ENCODE results near the gene ROBO4. TPM values are rescaled to one million over a fixed set of nuclear protein-coding genes. Genes with fewer than 3 reads are reported as not detected.

ROBO4 gene
- total and polyA plus RNA-seq, 2 donors, result 1.5 to 3.7 TPM

DNA sequence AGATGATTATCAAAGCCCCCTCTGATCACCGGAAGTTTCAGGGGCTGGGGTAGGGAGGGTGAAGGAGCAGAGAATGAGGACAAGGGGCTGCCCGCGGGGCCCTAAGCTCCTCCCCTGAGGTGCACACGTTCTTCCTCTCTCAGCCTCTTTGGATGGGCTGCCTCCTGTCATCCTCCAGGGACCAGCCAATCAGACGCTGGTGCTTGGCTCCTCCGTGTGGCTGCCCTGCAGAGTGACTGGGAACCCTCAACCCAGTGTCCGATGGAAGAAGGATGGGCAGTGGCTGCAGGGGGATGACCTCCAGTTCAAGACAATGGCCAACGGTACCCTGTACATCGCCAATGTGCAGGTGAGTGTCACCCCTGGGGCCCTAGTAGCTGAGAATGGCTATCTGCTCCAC, 24.9 kb downstream of the ROBO4 start:
- peaks cover 0 to 1% of the 10 kb centered on the region in 2 donors for H3K9me3 ChIP-seq (ENCODE audit: control insufficient read depth in 2 of 2, insufficient read depth in 1 of 2, low read length in 1 of 2)
- H3K27ac ChIP-seq (ENCODE audit: low read depth in 1 of 2, low read length in 1 of 2), result no peak overlapping the region
- no peak overlapping the region for H3K4me3 ChIP-seq (ENCODE audit: low read length in 2 of 2)
- peaks cover 54 to 99% of the 10 kb centered on the region in 2 donors for H3K27me3 ChIP-seq (ENCODE audit: control insufficient read depth in 2 of 2, insufficient read depth in 1 of 2, low read length in 1 of 2)
- DNase-seq (ENCODE audit: low read depth in 6 of 9, low spot score in 9 of 9), result no peak
- peaks cover 7 to 18% of the 10 kb centered on the region in 2 donors for H3K4me1 ChIP-seq (ENCODE audit: control insufficient read depth in 2 of 2, insufficient read depth in 2 of 2, low read length in 2 of 2)
- WGBS, result 28% methylated on average over 9 of the region's 9 CpGs
- no peaks in the 10 kb centered on the region for H3K36me3 ChIP-seq (ENCODE audit: control insufficient read depth in 2 of 2, insufficient read depth in 2 of 2, low read length in 1 of 2)

DNA sequence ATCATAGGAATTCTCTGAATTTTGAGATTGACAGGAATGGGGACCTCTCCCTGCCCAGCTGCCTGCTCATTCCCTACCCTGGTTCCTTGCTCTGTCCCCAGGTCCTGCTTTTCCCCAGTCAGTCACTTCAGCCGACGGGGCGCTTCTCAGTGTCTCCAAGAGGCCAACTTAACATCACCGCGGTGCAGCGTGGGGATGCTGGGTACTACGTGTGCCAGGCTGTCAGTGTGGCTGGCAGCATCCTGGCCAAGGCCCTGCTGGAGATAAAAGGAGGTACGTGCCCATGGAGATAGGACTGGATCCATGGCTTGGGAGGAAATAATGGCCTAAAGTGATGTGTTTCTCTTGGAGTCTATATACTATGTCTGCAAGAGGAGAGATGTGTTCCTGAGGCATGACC, 25.4 kb downstream of the ROBO4 start:
- no peak overlapping the region for H3K27ac ChIP-seq (ENCODE audit: low read depth in 1 of 2, low read length in 1 of 2)
- peaks cover 52 to 99% of the 10 kb centered on the region in 2 donors for H3K27me3 ChIP-seq (ENCODE audit: control insufficient read depth in 2 of 2, insufficient read depth in 1 of 2, low read length in 1 of 2)
- DNase-seq (ENCODE audit: low read depth in 6 of 9, low spot score in 9 of 9), result no peak
- H3K36me3 ChIP-seq (ENCODE audit: control insufficient read depth in 2 of 2, insufficient read depth in 2 of 2, low read length in 1 of 2), result no peaks in the 10 kb centered on the region
- 69% methylated on average over 8 of the region's 8 CpGs for WGBS
- peaks cover 0 to 1% of the 10 kb centered on the region in 2 donors for H3K9me3 ChIP-seq (ENCODE audit: control insufficient read depth in 2 of 2, insufficient read depth in 1 of 2, low read length in 1 of 2)
- no peak overlapping the region for H3K4me3 ChIP-seq (ENCODE audit: low read length in 2 of 2)
- H3K4me1 ChIP-seq (ENCODE audit: control insufficient read depth in 2 of 2, insufficient read depth in 2 of 2, low read length in 2 of 2), result peaks cover 7 to 14% of the 10 kb centered on the region in 2 donors

- Histone ChIP-seq H3K27me3 (ENCODE audit: control insufficient read depth in 2 of 2, insufficient read depth in 1 of 2, low read length in 1 of 2) (peaks cover 61 to 100% of the 10 kb centered on the region in 2 donors), H3K9me3 (ENCODE audit: control insufficient read depth in 2 of 2, insufficient read depth in 1 of 2, low read length in 1 of 2) (peaks cover 4 to 6% of the 10 kb centered on the region in 2 donors), H3K4me1 (ENCODE audit: control insufficient read depth in 2 of 2, insufficient read depth in 2 of 2, low read length in 2 of 2) (peaks cover 0 to 4% of the 10 kb centered on the region in 2 donors), H3K4me3 (ENCODE audit: low read length in 2 of 2) (no peak overlapping the region), H3K27ac (ENCODE audit: low read depth in 1 of 2, low read length in 1 of 2) (no peak overlapping the region), H3K36me3 (ENCODE audit: control insufficient read depth in 2 of 2, insufficient read depth in 2 of 2, low read length in 1 of 2) (no peaks in the 10 kb centered on the region)
- no peak for DNase-seq (ENCODE audit: low read depth in 6 of 9, low spot score in 9 of 9)
- 73% methylated on average over 7 of the region's 7 CpGs for WGBS
Observed at GRCh38 chr11:124870430-124870829, 27.2 kb downstream of the ROBO4 start.

DNA sequence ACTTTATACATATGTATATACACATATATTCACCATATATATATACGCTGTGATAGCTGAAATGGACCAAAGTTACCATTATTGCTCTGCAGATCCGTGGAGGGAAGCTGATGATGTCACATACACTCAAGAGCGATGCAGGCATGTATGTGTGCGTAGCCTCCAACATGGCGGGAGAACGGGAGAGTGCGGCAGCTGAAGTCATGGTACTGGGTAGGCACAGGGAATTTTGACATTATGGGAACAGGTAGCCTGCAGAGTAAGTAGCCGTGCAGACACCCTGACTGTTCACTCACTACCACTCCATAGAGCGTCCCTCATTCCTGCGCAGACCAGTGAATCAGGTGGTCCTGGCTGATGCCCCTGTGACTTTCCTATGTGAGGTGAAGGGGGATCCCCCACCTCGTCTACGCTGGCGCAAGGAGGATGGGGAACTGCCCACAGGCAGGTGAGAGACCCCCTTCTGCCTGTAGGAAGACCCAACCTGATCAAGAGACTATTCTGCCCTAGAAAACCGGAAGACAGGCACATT, 27.7 kb downstream of the ROBO4 start:
- 71% methylated on average over 14 of the region's 14 CpGs for WGBS
- peaks cover 62 to 100% of the 10 kb centered on the region in 2 donors for H3K27me3 ChIP-seq (ENCODE audit: control insufficient read depth in 2 of 2, insufficient read depth in 1 of 2, low read length in 1 of 2)
- peaks cover 0 to 4% of the 10 kb centered on the region in 2 donors for H3K4me1 ChIP-seq (ENCODE audit: control insufficient read depth in 2 of 2, insufficient read depth in 2 of 2, low read length in 2 of 2)
- H3K9me3 ChIP-seq (ENCODE audit: control insufficient read depth in 2 of 2, insufficient read depth in 1 of 2, low read length in 1 of 2), result peaks cover 6% of the 10 kb centered on the region in 2 donors
- no peak for DNase-seq (ENCODE audit: low read depth in 6 of 9, low spot score in 9 of 9)
- no peak overlapping the region for H3K4me3 ChIP-seq (ENCODE audit: low read length in 2 of 2)
- no peak overlapping the region for H3K27ac ChIP-seq (ENCODE audit: low read depth in 1 of 2, low read length in 1 of 2)
- H3K36me3 ChIP-seq (ENCODE audit: control insufficient read depth in 2 of 2, insufficient read depth in 2 of 2, low read length in 1 of 2), result no peaks in the 10 kb centered on the region

- H3K36me3 ChIP-seq (ENCODE audit: control insufficient read depth in 2 of 2, insufficient read depth in 2 of 2, low read length in 1 of 2), result no peaks in the 10 kb centered on the region
- DNase-seq (ENCODE audit: low read depth in 6 of 9, low spot score in 9 of 9), result no peak
- H3K27ac ChIP-seq (ENCODE audit: low read depth in 1 of 2, low read length in 1 of 2), result no peak overlapping the region
- 5% methylated on average over 16 of the region's 16 CpGs for WGBS
- peaks cover 6% of the 10 kb centered on the region in 2 donors for H3K9me3 ChIP-seq (ENCODE audit: control insufficient read depth in 2 of 2, insufficient read depth in 1 of 2, low read length in 1 of 2)
- peaks cover 63 to 100% of the 10 kb centered on the region in 2 donors for H3K27me3 ChIP-seq (ENCODE audit: control insufficient read depth in 2 of 2, insufficient read depth in 1 of 2, low read length in 1 of 2)
- peaks cover 0 to 4% of the 10 kb centered on the region in 2 donors for H3K4me1 ChIP-seq (ENCODE audit: control insufficient read depth in 2 of 2, insufficient read depth in 2 of 2, low read length in 2 of 2)
- H3K4me3 ChIP-seq (ENCODE audit: low read length in 2 of 2), result no peak overlapping the region
Observed at GRCh38 chr11:124869331-124869730, 28.3 kb downstream of the ROBO4 start.

GRCh38 chr11:124868331-124869274, 29.1 kb downstream of the ROBO4 start:
- Histone ChIP-seq H3K4me1 (ENCODE audit: control insufficient read depth in 2 of 2, insufficient read depth in 2 of 2, low read length in 2 of 2) (peaks cover 0 to 4% of the 10 kb centered on the region in 2 donors), H3K4me3 (ENCODE audit: low read length in 2 of 2) (no peak overlapping the region), H3K27me3 (ENCODE audit: control insufficient read depth in 2 of 2, insufficient read depth in 1 of 2, low read length in 1 of 2) (peaks cover 67 to 100% of the 10 kb centered on the region in 2 donors), H3K27ac (ENCODE audit: low read depth in 1 of 2, low read length in 1 of 2) (no peak overlapping the region), H3K36me3 (ENCODE audit: control insufficient read depth in 2 of 2, insufficient read depth in 2 of 2, low read length in 1 of 2) (no peaks in the 10 kb centered on the region), H3K9me3 (ENCODE audit: control insufficient read depth in 2 of 2, insufficient read depth in 1 of 2, low read length in 1 of 2) (peaks cover 6% of the 10 kb centered on the region in 2 donors)
- no peak for DNase-seq (ENCODE audit: low read depth in 6 of 9, low spot score in 9 of 9)
- WGBS, result 12% methylated on average over 63 of the region's 63 CpGs

GRCh38 chr11:124867700-124868099, 30.0 kb downstream of the ROBO4 start:
- H3K9me3 ChIP-seq (ENCODE audit: control insufficient read depth in 2 of 2, insufficient read depth in 1 of 2, low read length in 1 of 2), result peaks cover 6% of the 10 kb centered on the region in 2 donors
- DNase-seq (ENCODE audit: low read depth in 6 of 9, low spot score in 9 of 9), result no peak
- H3K36me3 ChIP-seq (ENCODE audit: control insufficient read depth in 2 of 2, insufficient read depth in 2 of 2, low read length in 1 of 2), result no peaks in the 10 kb centered on the region
- H3K27me3 ChIP-seq (ENCODE audit: control insufficient read depth in 2 of 2, insufficient read depth in 1 of 2, low read length in 1 of 2), result peaks cover 74 to 100% of the 10 kb centered on the region in 2 donors
- WGBS, result 5% methylated on average over 8 of the region's 8 CpGs
- no peak overlapping the region for H3K4me3 ChIP-seq (ENCODE audit: low read length in 2 of 2)
- peaks cover 0 to 7% of the 10 kb centered on the region in 2 donors for H3K4me1 ChIP-seq (ENCODE audit: control insufficient read depth in 2 of 2, insufficient read depth in 2 of 2, low read length in 2 of 2)
- H3K27ac ChIP-seq (ENCODE audit: low read depth in 1 of 2, low read length in 1 of 2), result no peak overlapping the region

DNA sequence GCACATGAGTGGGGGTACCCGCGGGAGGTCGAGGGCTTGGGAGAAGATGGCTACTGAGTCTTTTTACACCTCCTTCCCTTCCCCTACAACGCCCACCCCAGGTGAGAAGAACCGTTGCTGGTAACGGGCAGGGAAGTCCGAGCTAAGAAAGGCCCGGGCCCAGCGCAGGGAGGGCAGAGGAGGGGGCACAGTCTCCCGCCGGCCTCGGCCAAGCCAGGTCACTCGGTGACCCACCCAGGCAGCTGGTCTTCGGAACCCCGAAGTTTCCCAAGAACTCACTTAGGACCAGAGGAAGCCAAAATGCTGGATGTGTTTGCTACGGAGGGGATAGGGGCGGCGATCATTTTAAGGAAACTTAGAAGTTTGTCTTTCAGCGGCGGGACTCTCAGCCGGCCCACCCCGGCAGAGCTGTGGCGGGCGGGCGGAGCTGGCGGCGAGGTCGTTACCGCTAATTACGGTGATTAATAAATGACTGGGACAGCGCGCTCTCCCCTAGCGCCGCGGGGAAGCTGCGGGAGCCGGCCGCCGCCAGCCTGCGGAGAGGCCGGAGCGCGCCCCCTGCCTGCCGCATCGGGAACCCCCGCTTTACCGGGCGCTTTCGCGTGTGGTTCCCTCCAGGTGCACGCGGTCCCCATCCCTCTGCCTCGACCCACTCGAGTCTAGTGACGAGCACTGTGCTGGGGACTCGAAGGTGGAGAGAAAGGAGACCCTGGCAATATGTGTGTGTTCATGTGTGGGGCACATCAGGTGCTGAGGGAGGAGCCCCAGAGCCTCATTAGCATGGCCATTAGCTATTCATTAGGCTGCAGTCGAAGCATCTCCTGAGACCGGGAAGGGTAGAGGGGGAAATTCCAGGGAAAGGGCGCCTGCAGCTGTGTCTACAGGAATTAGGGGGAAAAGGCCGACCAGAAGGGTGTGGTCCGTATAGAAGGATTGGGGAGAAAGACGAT, 31.5 kb downstream of the ROBO4 start:
- 5% methylated on average over 62 of the region's 62 CpGs for WGBS
- peaks cover 73 to 100% of the 10 kb centered on the region in 2 donors for H3K27me3 ChIP-seq (ENCODE audit: control insufficient read depth in 2 of 2, insufficient read depth in 1 of 2, low read length in 1 of 2)
- no peaks in the 10 kb centered on the region for H3K36me3 ChIP-seq (ENCODE audit: control insufficient read depth in 2 of 2, insufficient read depth in 2 of 2, low read length in 1 of 2)
- H3K4me3 ChIP-seq (ENCODE audit: low read length in 2 of 2), result no peak overlapping the region
- peaks cover 6% of the 10 kb centered on the region in 2 donors for H3K9me3 ChIP-seq (ENCODE audit: control insufficient read depth in 2 of 2, insufficient read depth in 1 of 2, low read length in 1 of 2)
- no peak overlapping the region for H3K27ac ChIP-seq (ENCODE audit: low read depth in 1 of 2, low read length in 1 of 2)
- DNase-seq (ENCODE audit: low read depth in 6 of 9, low spot score in 9 of 9), result peak in 2 of 9 donors; percentile 16 to 31
- peaks cover 0 to 7% of the 10 kb centered on the region in 2 donors for H3K4me1 ChIP-seq (ENCODE audit: control insufficient read depth in 2 of 2, insufficient read depth in 2 of 2, low read length in 2 of 2)
